ENCODE measurements around the gene SLC49A4. TPM values are rescaled to one million over a fixed set of nuclear protein-coding genes. Genes with fewer than 3 reads are reported as not detected.

The SLC49A4 gene
- total and polyA plus RNA-seq, 4 experiments from 2014 or later = 1.9 to 7.6 (median 4.7) TPM

DNA sequence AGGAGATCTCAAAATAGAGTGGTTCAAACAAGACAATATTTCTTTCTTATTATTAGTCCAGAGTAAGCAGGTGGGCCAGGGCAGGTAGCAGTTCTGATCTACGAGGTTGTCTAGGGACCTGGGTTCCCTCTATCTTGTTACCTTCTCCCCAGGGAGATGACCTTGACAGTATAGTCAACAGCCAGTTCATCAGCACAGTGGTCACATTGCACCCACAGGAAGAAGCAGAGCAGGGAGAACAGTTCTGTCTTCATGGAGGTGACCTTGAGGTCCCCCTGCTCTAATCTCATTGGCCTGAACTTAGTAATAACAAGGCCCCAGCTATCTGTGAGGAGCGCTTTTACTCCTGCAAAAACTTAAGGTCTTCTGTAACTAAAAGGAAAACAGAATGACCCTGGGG lies 21.7 kb downstream of the SLC49A4 start:
- H3K27me3 Mint-ChIP-seq = no peaks in the 10 kb centered on the region
- H3K4me1 Mint-ChIP-seq = peaks cover 0 to 3% (median 2%) of the 10 kb centered on the region in 4 donors
- CTCF ChIA-PET (ENCODE audit: partially characterized antibody) = no interaction called here
- no peak overlapping the region for H3K4me3 Mint-ChIP-seq
- H3K27ac ChIP-seq (ENCODE audit: low read depth, low read length) = no peak overlapping the region
- peaks cover 29 to 52% of the 10 kb centered on the region in 2 donors for H3K36me3 Mint-ChIP-seq
- no peaks in the 10 kb centered on the region for H3K4me1 ChIP-seq (ENCODE audit: insufficient read depth, low read length)
- H3K4me3 ChIP-seq (ENCODE audit: low read length in 2 of 2) = no peak overlapping the region
- H3K9me3 Mint-ChIP-seq = no peaks in the 10 kb centered on the region
- POLR2A ChIA-PET (ENCODE audit: partially characterized antibody) = no interaction called here
- H3K27me3 ChIP-seq (ENCODE audit: insufficient read depth, low read length) = no peaks in the 10 kb centered on the region
- DNase-seq = no peak
- H3K36me3 ChIP-seq (ENCODE audit: insufficient read depth, low read length) = no peaks in the 10 kb centered on the region
- no peaks in the 10 kb centered on the region for H3K9me3 ChIP-seq (ENCODE audit: control insufficient read depth in 1 of 2, low read length in 2 of 2)
- no peak overlapping the region for H3K27ac Mint-ChIP-seq
- intact Hi-C loops (cut with micrococcal nuclease) = no loop called here

- Histone ChIP-seq H3K27me3 (ENCODE audit: insufficient read depth, low read length) (no peaks in the 10 kb centered on the region), H3K36me3 (ENCODE audit: insufficient read depth, low read length) (no peaks in the 10 kb centered on the region), H3K9me3 (ENCODE audit: control insufficient read depth in 1 of 2, low read length in 2 of 2) (no peaks in the 10 kb centered on the region), H3K27ac (ENCODE audit: low read depth, low read length) (no peak overlapping the region), H3K4me1 (ENCODE audit: insufficient read depth, low read length) (no peaks in the 10 kb centered on the region), H3K4me3 (ENCODE audit: low read length in 2 of 2) (no peak overlapping the region)
- no peak for DNase-seq
- no peaks in the 10 kb centered on the region for H3K27me3 Mint-ChIP-seq
- ChIA-PET POLR2A (ENCODE audit: partially characterized antibody) (no interaction called here), CTCF (ENCODE audit: partially characterized antibody) (interaction anchor here (0.7 to 1.0 kb wide), 2 partner anchors 70 to 481 kb away, joined by 3 to 4 read pairs; no protein-coding TSS in a partner anchor)
- H3K4me3 Mint-ChIP-seq = no peak overlapping the region
- H3K4me1 Mint-ChIP-seq = peaks cover 0 to 2% (median 0%) of the 10 kb centered on the region in 4 donors
- H3K9me3 Mint-ChIP-seq = no peaks in the 10 kb centered on the region
- intact Hi-C loops (cut with micrococcal nuclease) = no loop called here
- H3K27ac Mint-ChIP-seq = no peak overlapping the region
- H3K36me3 Mint-ChIP-seq = peaks cover 37 to 50% of the 10 kb centered on the region in 2 donors
These were observed 29.9 kb downstream of the SLC49A4 start for GRCh38 chr3:122824465-122825381.

DNA sequence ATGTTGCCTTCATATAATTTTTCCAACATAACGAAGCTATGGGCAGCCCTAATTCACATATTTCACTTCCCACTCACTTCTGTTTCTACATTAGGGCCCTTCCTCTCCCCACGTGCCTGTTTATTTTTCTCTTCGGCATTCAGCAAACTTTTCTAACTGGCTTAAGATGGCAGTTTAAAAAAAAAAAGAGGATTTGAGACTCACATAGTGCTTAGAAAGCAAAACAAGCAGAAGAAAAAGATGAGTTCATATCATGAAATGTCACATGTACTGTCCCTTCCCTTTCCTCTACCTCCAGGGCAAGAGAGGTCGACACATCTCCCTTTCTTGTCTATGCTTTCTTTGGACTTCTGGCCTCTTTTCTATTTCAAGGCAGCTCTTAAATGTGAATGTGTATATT lies 30.6 kb downstream of the SLC49A4 start:
- no peaks in the 10 kb centered on the region for H3K9me3 Mint-ChIP-seq
- intact Hi-C loops (cut with micrococcal nuclease) = no loop called here
- POLR2A ChIA-PET (ENCODE audit: partially characterized antibody) = no interaction called here
- peaks cover 37 to 51% of the 10 kb centered on the region in 2 donors for H3K36me3 Mint-ChIP-seq
- no peaks in the 10 kb centered on the region for H3K27me3 Mint-ChIP-seq
- H3K27me3 ChIP-seq (ENCODE audit: insufficient read depth, low read length) = no peaks in the 10 kb centered on the region
- H3K4me3 ChIP-seq (ENCODE audit: low read length in 2 of 2) = no peak overlapping the region
- no peaks in the 10 kb centered on the region for H3K36me3 ChIP-seq (ENCODE audit: insufficient read depth, low read length)
- H3K4me1 ChIP-seq (ENCODE audit: insufficient read depth, low read length) = no peaks in the 10 kb centered on the region
- CTCF ChIA-PET (ENCODE audit: partially characterized antibody) = no interaction called here
- no peak overlapping the region for H3K27ac Mint-ChIP-seq
- no peak for DNase-seq
- H3K9me3 ChIP-seq (ENCODE audit: control insufficient read depth in 1 of 2, low read length in 2 of 2) = no peaks in the 10 kb centered on the region
- no peak overlapping the region for H3K4me3 Mint-ChIP-seq
- H3K4me1 Mint-ChIP-seq = peaks cover 0 to 2% (median 0%) of the 10 kb centered on the region in 4 donors
- no peak overlapping the region for H3K27ac ChIP-seq (ENCODE audit: low read depth, low read length)

GRCh38 chr3:122826278-122826677 lies 31.4 kb downstream of the SLC49A4 start:
- H3K4me3 ChIP-seq (ENCODE audit: low read length in 2 of 2) = no peak overlapping the region
- H3K27ac ChIP-seq (ENCODE audit: low read depth, low read length) = no peak overlapping the region
- H3K9me3 ChIP-seq (ENCODE audit: control insufficient read depth in 1 of 2, low read length in 2 of 2) = no peaks in the 10 kb centered on the region
- Mint-ChIP-seq H3K36me3 (peaks cover 36 to 50% of the 10 kb centered on the region in 2 donors), H3K4me3 (no peak overlapping the region), H3K27ac (no peak overlapping the region), H3K9me3 (no peaks in the 10 kb centered on the region), H3K27me3 (no peaks in the 10 kb centered on the region), H3K4me1 (peaks cover 0 to 2% (median 0%) of the 10 kb centered on the region in 4 donors)
- no peak for DNase-seq
- H3K4me1 ChIP-seq (ENCODE audit: insufficient read depth, low read length) = no peaks in the 10 kb centered on the region
- no peaks in the 10 kb centered on the region for H3K27me3 ChIP-seq (ENCODE audit: insufficient read depth, low read length)
- intact Hi-C loops (cut with micrococcal nuclease) = no loop called here
- no peaks in the 10 kb centered on the region for H3K36me3 ChIP-seq (ENCODE audit: insufficient read depth, low read length)
- ChIA-PET POLR2A (ENCODE audit: partially characterized antibody) (no interaction called here), CTCF (ENCODE audit: partially characterized antibody) (no interaction called here)

GRCh38 chr3:122828281-122828680 lies 33.4 kb downstream of the SLC49A4 start:
- Mint-ChIP-seq H3K27ac (no peak overlapping the region), H3K4me3 (no peak overlapping the region), H3K4me1 (peaks cover 0 to 2% (median 0%) of the 10 kb centered on the region in 4 donors), H3K36me3 (peaks cover 38 to 44% of the 10 kb centered on the region in 2 donors), H3K27me3 (no peaks in the 10 kb centered on the region), H3K9me3 (no peaks in the 10 kb centered on the region)
- Histone ChIP-seq H3K4me3 (ENCODE audit: low read length in 2 of 2) (no peak overlapping the region), H3K27me3 (ENCODE audit: insufficient read depth, low read length) (no peaks in the 10 kb centered on the region), H3K4me1 (ENCODE audit: insufficient read depth, low read length) (no peaks in the 10 kb centered on the region), H3K36me3 (ENCODE audit: insufficient read depth, low read length) (no peaks in the 10 kb centered on the region), H3K27ac (ENCODE audit: low read depth, low read length) (no peak overlapping the region), H3K9me3 (ENCODE audit: control insufficient read depth in 1 of 2, low read length in 2 of 2) (no peaks in the 10 kb centered on the region)
- POLR2A ChIA-PET (ENCODE audit: partially characterized antibody) = no interaction called here
- CTCF ChIA-PET (ENCODE audit: partially characterized antibody) = no interaction called here
- DNase-seq = no peak
- intact Hi-C loops (cut with micrococcal nuclease) = no loop called here

- intact Hi-C loops (cut with micrococcal nuclease) = no loop called here
- DNase-seq = no peak
- H3K36me3 Mint-ChIP-seq = peaks cover 38 to 40% of the 10 kb centered on the region in 2 donors
- H3K9me3 ChIP-seq (ENCODE audit: control insufficient read depth in 1 of 2, low read length in 2 of 2) = no peaks in the 10 kb centered on the region
- POLR2A ChIA-PET (ENCODE audit: partially characterized antibody) = no interaction called here
- no peak overlapping the region for H3K27ac Mint-ChIP-seq
- H3K27me3 Mint-ChIP-seq = no peaks in the 10 kb centered on the region
- H3K4me3 Mint-ChIP-seq = no peak overlapping the region
- no peak overlapping the region for H3K27ac ChIP-seq (ENCODE audit: low read depth, low read length)
- no peaks in the 10 kb centered on the region for H3K27me3 ChIP-seq (ENCODE audit: insufficient read depth, low read length)
- H3K4me3 ChIP-seq (ENCODE audit: low read length in 2 of 2) = no peak overlapping the region
- no peaks in the 10 kb centered on the region for H3K4me1 ChIP-seq (ENCODE audit: insufficient read depth, low read length)
- H3K36me3 ChIP-seq (ENCODE audit: insufficient read depth, low read length) = no peaks in the 10 kb centered on the region
- peaks cover 0 to 3% (median 1%) of the 10 kb centered on the region in 8 donors for H3K9me3 Mint-ChIP-seq
- CTCF ChIA-PET (ENCODE audit: partially characterized antibody) = no interaction called here
- H3K4me1 Mint-ChIP-seq = no peaks in the 10 kb centered on the region
These were observed 40.7 kb downstream of the SLC49A4 start for GRCh38 chr3:122835590-122835989.

DNA sequence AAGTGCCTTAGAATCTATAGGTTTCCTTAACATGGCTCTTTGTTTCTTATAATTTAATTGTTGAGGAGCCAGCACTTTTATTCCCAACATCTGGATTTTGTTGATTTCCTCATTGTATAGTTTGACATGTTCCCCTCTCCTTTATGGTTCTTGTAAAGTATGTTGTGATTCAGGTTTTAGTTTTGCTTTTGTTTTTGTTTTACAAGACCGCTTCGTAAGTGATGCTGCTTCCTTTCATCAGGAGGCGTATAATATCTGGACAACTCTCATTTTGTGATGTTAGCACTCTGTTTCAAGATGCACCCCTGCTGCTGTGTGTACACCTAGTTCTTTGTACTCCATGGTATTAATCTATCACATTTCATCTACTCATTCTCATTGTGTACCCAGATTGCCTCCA lies 48.7 kb downstream of the SLC49A4 start:
- POLR2A ChIA-PET (ENCODE audit: partially characterized antibody) = no interaction called here
- intact Hi-C loops (cut with micrococcal nuclease) = no loop called here
- Histone ChIP-seq H3K4me3 (ENCODE audit: low read length in 2 of 2) (no peak overlapping the region), H3K27me3 (ENCODE audit: insufficient read depth, low read length) (no peaks in the 10 kb centered on the region), H3K36me3 (ENCODE audit: insufficient read depth, low read length) (no peaks in the 10 kb centered on the region), H3K4me1 (ENCODE audit: insufficient read depth, low read length) (peaks cover 5% of the 10 kb centered on the region), H3K9me3 (ENCODE audit: control insufficient read depth in 1 of 2, low read length in 2 of 2) (no peaks in the 10 kb centered on the region), H3K27ac (ENCODE audit: low read depth, low read length) (no peak overlapping the region)
- peak in 1 of 5 donors; percentile 0 for DNase-seq
- peaks cover 19 to 21% of the 10 kb centered on the region in 2 donors for H3K36me3 Mint-ChIP-seq
- H3K9me3 Mint-ChIP-seq = peaks cover 0 to 2% (median under 1%) of the 10 kb centered on the region in 8 donors
- peak overlapping the region; percentile 8 to 71 (median 34) for H3K4me3 Mint-ChIP-seq
- H3K27ac Mint-ChIP-seq = peak overlapping the region in 3 of 7 donors; percentile 1 to 85 (median 2)
- peaks cover 4 to 13% (median 9%) of the 10 kb centered on the region in 4 donors for H3K4me1 Mint-ChIP-seq
- no peaks in the 10 kb centered on the region for H3K27me3 Mint-ChIP-seq
- CTCF ChIA-PET (ENCODE audit: partially characterized antibody) = no interaction called here

Data from CD4-positive, alpha-beta memory T cell (primary cell).